ENCODE data around the gene PKP3.
A peak's percentile ranks its signal among the peaks of the same experiment; 100 is the strongest.
"Not testable (repeated sequence)": the region's sequence is repeated elsewhere in the genome, so short reads cannot be mapped to it uniquely, and the experiment has no call there.

PKP3 gene

GRCh38 chr11:379205-380094, 14.6 kb upstream of the PKP3 start:
- no peak for DNase-seq

GRCh38 chr11:380095-380480, 13.9 kb upstream of the PKP3 start:
- no peak for DNase-seq

GRCh38 chr11:380491-380890, 13.5 kb upstream of the PKP3 start:
- DNase-seq: no peak

- no peak for DNase-seq
These were observed 13.0 kb upstream of the PKP3 start for GRCh38 chr11:380996-381395.

- no peak for DNase-seq
These were observed 12.4 kb upstream of the PKP3 start for GRCh38 chr11:381501-382072.

GRCh38 chr11:382081-382629, 11.9 kb upstream of the PKP3 start:
- no peak for DNase-seq

- DNase-seq: no peak
These were observed 10.6 kb upstream of the PKP3 start for GRCh38 chr11:383431-383830.

GRCh38 chr11:384511-384910, 9.5 kb upstream of the PKP3 start:
- DNase-seq: no peak

GRCh38 chr11:385594-386351, 8.2 kb upstream of the PKP3 start:
- no peak for DNase-seq

GRCh38 chr11:386483-386882, 7.5 kb upstream of the PKP3 start:
- no peak for DNase-seq

GRCh38 chr11:387193-387793, 6.7 kb upstream of the PKP3 start:
- DNase-seq: no peak

GRCh38 chr11:389369-389768, 4.6 kb upstream of the PKP3 start:
- not testable (repeated sequence) for DNase-seq

GRCh38 chr11:390175-390574, 3.8 kb upstream of the PKP3 start:
- DNase-seq: peak; percentile 13

- no peak for DNase-seq
These were observed 2.6 kb upstream of the PKP3 start for GRCh38 chr11:391117-392017.

GRCh38 chr11:392102-392777, 1.8 kb upstream of the PKP3 start:
- no peak for DNase-seq

- no peak for DNase-seq
These were observed 583 bp upstream of the PKP3 start for GRCh38 chr11:393219-394033.

- DNase-seq: no peak
These were observed 1.0 kb downstream of the PKP3 start for GRCh38 chr11:394858-395655.

- DNase-seq: no peak
These were observed 1.9 kb downstream of the PKP3 start for GRCh38 chr11:395866-396265.

GRCh38 chr11:396511-396947, 2.5 kb downstream of the PKP3 start:
- DNase-seq: peak; percentile 66

All from NCI-H345 (cell line).